Measurements from ENCODE around the gene TRAPPC3.

GRCh38 chr1:36135330-36135667 is 14.0 kb downstream of the TRAPPC3 start:
- TF ChIP-seq CTCF (IDR thresholded peaks at IDR 0.05; ENCODE audit: insufficient read depth, low read length, poor library complexity, severe bottlenecking) (no peak), EZH2phosphoT487 (conservative IDR thresholded peaks at IDR 0.05; ENCODE audit: low read length) (no peak)

All from SU-DHL-6 (cell line).